CMK (cell line): ENCODE data around the gene SHISAL1.

Source experiments
- DNase-seq: peaks from one replicate; pipeline ENCODE4 v3.0.0-alpha.2; 2010; ENCODE audit warnings: low read depth

The SHISAL1 gene

DNA sequence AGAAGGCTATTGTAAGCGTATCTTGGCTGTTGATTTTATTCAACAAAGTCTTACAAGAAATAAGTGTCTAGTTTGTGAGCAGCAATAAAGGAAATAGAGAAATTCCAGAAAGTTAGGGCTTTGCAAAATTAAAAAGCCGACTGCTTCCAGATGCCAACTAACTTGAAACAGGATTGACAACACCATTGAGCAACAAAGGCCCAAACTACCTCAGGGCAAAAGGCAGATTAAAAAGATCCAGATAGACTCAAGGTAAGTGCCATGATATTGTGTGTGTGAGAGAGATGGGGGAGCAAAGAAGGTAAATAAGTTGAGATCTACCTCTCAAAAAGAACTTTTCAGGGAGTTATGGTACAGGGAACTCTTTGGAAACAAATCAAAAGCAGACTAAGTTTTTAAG, 82.9 kb downstream of the SHISAL1 start:
- no peak for DNase-seq

DNA sequence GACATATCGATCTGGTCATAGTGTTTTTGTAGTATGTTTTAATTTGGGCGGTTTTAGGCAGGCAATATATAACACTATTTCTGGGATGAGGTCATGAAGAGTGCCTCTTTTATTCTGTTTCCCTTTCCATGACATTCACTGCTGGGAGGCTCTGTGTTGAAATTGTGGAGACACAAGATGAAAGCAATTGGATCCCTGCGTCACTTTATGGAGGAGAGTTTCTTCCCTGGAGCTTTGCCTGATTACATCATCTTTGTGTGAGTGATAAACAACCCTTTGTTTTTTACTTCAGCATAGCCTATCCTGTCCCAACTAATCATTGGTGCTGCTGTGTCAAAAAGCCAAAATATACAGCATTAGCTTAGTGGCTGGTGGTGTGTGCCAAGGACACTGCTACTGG, 83.4 kb downstream of the SHISAL1 start:
- DNase-seq: no peak

DNA sequence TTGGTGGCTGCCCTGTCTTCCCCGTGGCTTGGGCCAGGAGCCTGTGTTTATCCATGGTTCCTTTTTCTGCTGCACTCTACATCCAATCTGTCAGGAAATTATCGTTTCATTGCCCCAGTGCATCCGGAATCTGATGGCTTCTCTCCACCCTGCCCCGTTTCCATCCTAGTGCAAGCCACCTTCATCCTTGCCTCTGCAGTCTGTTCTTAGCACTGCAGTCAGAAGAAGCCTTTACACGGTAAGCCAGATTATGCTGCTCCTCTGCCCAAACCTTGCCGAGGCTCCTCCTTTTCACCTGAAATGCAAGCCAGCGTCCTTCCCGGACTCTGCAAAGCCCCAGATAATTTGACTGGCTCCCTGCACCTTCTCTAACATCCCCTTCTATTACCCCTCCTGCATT, 86.9 kb downstream of the SHISAL1 start:
- no peak for DNase-seq

DNA sequence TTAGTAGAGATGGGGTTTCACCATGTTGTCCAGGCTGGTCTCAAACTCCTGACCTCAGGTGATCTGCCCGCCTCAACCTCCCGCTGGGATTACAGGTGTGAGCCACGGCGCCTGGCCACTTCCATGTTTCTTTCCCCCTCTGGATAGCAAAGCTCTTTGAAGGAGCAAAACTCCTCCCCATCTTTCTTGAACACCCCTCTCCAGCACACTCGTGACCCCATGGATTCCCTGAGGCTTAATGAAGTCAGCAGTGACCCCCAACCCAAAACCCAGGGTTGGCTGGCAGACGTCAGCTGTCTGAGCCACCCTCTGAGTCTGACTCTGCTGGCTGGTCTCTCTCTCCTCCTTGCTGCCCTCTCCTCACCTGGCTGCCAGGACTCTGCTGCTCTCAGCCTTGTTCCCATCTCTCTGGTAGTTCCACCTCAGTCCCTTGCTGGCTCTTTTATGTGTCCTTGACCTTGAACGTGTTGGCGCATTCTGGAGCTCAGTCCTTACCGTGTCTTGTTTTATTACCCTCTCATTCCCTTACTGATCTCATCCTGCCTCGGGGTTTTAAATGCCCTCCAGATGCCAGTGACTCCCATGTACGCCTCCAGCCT, 87.6 kb downstream of the SHISAL1 start:
- no peak for DNase-seq

DNA sequence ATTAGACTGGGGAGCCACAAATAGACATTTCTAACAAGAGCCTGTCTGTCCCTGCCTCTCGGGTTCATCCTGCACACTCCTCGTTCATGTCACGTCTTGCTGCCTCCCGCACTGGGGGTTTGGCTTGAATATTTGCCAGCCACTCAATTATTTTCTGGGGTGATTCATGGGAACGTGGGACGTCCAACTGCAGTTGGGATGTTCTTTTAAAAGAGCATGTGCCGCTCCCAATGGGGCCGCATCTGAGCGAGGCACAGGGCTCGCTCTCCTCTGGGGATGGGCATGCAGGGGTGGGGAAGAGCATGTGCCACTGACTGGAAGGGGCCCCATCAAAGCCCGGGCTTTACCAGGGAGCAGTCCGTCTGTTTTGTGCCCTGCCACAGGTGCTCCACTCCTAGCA, 88.6 kb downstream of the SHISAL1 start:
- DNase-seq: no peak

DNA sequence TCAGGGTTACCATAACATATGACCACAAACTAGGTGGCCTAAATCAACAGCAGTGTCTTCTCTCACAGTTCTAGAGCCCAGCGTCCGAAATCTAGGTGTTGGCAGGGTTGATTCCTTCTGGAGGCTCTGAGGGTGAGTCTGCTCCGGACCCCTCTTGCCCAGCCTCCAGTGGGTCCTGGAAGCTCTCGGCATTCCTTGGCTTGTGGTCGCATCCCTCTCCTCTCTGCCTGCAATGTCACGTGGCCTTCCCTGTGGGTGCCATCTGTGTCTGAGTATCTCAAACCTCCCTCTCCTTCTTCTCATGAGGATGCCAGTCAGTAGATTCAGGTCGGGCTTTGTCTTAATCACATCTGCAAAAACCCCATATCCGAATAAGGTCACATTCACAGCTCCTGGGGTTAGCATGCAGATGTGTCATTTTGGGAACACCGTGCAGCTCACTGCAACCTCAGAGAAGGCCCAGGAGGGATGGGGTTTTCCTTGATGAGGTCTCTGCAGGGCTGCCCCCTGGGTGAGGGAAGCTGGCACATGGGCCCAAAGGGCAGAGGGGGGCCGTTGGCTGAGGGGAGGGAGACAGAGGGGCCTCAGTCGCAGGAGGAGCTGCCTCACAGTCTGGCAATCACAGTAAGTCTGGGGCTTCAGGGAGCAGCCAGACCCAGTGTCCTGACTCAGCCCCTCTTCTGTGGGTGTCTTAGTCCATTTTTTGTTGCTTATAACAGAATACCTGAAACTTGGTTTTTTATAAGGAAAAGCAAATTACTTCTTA, 90.9 kb downstream of the SHISAL1 start:
- no peak for DNase-seq

DNA sequence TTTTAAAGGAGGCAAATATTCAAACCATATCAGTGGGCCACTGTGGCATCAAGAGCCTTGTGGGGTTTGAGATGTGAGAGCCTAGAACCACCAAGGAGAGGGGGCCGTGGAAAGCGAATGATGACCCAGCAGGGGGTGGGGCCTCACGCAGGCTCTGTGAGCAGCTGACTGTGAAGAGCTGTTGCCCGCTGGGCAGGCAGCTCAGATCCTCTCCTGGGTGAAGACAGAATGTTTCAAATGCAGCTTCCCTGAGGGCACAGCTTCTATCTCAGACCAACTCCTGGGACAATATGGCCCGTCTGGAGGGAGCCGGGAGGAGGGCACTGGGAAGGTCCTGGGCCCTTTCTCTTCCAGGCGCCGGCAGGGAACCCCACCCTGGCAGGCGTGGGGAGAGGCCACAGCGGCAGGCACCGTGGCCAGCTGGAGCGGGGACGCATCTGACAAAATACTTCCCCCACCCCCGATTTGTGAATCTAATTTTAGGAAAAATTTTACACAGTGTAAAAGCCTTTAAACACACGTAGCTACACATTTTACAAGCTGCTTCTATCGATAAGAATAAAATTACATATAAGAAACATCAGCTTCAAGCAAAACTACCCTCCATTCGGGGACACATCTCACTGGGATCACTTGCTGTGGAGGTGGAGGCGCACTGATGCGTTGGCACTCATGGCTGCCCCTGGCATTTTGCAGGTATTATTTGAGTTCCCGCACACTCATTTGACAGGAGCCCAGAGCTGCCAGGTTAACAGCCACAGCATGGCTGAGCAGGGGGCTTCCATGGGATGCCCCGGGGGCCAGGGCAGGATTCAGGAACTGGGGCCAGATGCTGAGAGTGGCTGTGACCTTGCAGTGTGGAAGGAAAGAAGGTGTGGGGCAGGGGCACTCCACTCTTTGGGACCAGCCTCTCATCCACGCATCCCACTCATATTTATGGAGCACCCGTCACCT, 91.7 kb downstream of the SHISAL1 start:
- DNase-seq: no peak

DNA sequence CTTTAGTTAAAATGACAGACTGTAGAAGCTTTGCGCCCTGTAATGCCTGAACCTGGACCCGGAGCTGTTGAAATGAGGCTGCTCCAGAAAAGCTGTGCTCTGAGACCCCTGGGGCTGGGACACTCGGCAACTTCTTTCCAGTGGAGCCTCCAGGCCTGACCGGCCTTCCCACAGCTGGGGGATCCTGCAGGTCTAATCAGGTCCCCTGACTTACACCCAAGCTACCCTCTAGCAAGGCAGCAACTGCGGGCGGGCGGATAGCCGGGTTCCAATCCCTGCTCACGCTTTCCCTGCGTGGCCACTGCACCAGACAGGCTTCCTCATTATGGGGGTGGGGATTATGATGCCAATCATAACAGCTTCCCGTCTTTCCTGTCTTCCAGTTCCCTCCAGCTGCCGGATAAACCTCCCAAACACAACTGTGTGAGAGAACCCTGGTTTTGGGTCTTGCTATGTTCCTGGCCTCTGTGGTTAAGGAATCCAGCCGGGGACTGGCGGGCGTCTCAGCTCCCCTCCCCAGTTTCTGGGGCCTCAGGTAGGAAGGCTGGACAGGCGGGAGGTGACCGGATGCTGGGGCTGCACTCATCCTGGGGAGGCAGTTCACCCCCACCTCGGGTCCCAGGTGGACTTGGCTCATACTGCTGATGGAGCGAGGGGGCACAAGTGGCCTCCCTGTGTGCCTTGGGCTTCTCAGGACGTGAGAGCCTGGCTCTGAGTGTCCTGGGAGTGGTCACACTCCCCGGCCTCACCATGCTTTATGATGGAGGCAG, 93.5 kb downstream of the SHISAL1 start:
- DNase-seq: no peak

DNA sequence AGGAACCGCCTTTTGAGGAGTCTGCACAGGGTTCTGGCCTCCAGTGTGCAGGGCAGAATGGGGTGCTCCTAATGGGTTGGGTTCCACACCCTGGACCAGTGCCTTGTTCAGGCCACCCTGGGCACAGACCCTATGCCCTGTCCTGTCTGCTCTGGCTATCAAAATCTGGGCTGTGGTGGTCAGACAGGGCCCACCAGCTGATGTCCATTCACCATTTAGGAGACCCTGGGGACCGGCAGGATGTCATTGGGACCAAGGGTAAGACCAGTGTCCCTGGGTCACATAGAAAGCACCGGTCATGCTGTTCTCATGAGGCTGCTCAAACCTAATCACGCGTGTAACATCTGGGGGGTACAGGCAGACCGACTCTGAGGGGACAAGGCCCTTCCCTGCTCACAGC, 94.7 kb downstream of the SHISAL1 start:
- no peak for DNase-seq

DNA sequence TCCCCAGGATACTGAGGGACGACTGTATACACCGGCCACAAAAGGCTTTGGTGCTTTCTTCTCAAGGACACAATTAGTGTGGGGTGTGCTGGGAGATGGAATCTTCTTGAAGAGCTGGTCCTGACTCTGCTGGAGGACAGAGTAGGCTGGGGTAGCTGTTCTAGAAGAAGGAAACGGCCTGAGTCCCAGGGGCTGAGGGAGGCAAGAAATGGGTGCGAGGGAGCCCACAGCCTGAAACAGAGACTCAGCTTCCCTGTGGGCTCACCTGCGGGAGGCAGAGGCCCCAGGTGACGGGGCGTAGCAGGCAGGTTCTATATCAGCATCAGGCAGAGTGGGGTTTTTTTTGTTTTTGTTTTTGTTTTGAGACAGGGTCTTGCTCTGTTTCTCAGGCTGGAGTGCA, 95.4 kb downstream of the SHISAL1 start:
- DNase-seq: no peak

DNA sequence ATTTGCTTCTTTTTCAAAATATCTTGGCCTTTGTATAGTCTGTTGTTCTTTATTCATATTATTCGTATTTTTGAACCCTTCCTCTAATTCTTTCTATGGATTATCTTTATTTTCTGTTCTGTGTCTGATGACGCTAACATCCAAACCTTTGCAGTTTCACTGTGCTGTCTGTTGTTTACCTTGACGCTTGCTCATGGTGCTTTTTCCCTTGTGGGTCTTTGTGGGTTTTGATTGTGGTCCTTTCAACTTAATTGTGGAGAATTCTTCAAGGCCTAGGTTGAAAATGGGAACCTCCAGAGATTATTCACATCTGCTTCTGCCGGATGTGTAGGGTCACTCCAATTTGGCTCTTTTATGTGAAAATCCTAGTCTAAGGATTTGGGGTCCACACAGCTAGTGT, 97.5 kb downstream of the SHISAL1 start:
- DNase-seq: no peak

DNA sequence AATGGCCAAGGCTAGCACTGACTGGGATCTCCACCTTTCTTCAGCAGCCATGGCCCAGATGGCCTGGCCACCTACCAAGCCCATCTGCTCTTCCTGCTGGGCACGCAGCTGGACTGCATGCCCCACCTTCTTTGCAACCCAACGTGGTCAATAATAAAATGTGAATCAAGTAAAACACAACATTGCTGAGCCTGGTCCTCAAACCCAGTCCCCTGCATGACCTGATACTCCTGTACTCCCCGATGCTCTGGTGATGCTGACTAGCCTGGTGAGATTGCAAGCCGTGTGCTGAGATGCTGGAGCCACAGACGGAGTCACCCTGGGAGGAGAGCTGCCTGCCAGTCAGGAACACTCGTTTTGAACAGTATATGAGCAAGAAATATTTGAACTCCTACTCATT, 98.0 kb downstream of the SHISAL1 start:
- DNase-seq: no peak

DNA sequence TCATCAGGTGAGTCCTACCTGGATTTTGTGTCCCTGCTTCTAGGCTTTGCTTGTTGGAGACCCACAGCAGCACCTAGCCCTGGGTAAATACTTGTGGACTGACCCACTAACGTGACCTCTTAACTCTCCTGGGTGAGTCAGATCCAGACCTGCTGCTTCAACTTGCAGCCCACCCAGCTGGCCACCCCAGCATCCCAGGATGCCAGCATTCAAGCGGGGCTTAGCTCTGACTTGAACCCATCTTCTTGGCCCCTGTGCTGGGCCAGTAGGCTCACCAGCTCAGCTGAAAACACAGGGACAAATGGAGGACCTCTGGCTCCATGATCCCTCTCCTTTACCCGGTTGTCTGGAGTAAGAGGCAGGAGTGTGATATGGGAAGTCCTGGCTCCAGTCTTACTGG, 98.6 kb downstream of the SHISAL1 start:
- no peak for DNase-seq

DNA sequence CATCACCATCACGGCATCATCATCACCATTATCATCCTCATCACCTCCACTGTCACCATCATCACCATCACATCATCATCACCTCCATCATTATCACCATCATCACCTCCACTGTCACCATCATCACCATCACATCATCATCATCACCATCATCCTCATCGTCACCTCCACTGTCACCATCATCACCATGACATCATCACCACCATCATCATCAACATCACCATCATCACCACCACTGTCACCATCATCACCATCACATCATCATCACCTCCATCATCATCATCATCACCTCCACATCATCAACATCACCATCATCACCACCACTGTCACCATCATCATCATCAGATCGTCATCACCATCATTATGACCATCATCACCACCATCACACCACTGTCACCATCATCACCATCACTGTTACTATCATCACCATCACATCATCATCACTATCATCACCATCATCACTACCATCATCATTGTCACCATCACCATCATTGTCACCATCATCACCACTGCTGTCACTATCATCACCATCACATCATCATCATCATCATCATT, 99.2 kb downstream of the SHISAL1 start:
- no peak for DNase-seq

DNA sequence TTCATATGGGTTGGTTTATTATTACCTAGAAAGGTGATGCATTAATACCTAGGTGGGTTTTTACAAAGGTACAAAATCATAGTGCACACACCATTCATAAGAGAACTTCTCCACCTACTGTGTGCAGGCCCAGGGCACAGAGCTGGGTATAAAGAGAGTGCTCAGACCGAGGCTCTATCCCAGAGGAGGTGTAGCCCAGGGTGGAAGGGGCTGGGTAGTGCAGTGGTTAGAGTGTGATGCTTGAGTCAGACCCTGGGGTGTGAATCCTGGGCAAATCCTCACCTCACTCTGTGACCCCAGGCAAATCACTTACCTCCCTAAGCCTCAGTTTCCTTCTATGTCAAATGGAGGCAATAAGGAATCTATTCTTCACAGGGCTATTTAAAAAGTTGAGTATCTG, 99.8 kb downstream of the SHISAL1 start:
- DNase-seq: no peak

DNA sequence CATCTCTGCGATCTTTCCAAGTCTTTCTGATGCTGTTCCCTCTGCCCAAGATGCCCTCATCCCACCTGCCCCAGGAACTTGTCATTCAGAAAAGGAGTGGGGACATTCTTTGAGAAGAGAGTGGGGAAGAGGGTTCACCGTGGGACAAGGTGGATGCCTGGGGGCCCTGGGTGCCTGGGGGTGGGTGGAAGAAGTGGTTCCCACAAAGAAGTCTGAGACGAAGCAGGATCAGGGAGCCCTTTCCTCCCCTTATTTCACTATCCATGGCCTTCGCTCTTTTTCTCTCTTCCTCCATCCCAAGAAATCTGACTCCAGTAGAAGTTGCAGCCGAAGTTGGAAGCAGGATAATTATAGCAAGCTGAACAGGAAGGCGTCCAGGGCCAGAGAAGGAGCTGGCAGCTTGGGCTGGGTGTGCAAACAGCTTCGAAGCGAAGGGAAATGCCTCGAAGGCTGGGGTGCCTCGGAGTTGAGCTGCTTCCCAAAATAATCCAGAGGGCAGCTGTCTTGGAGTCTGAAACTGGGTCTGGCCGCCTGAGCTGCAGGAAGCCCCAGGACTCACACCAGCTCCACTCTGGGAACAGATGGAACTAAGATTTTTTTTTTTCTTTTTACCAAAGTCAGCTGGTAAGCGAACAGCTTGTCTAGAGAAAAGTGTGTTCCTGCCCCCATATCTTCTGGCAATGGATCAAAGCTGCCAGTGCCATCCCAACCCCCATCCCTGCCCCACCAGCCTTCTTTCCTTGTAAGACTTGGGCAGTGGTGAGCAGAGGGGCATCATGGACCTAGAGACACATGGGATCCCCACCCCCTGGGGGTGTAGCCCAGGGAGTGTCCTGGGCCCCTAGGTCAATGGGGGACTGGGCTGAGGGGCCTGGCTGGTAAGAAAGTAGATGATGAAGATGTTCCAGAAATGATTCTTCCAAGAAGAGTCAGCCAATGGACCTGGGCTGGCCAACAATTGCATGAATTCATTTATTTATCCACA, 100.5 kb downstream of the SHISAL1 start:
- DNase-seq: no peak

DNA sequence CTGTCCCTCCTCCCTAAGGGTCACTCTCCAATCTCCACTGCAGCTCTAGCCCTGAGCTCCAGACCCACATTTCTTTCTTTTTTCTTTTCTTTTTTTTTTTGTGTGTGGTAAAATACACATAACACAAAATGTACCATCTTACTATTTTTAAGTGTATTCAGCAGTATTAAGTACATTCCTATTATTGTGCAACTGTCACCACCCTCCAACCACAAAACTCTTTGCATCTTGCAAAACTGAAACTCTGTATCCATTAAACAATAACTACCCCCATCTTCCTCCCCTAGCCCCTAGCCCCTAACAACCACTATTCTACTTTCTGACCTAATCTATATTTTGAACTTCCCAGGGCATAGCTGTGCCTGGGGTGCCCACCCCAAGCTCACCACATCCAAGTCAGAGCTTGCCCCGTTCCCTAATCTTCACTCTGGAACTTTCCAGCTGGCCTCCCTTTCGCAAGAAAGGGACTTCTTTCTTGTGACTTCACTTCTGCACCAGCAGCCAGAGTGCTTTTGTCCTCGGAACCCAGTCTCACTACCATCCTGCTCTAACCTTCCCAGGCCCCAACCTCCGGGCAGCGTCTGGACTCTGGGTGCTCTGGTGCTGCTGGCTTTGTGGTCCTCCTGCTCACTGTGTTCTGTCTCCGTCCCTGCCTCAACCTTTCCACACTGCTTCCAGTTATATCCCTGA, 101.3 kb downstream of the SHISAL1 start:
- no peak for DNase-seq

DNA sequence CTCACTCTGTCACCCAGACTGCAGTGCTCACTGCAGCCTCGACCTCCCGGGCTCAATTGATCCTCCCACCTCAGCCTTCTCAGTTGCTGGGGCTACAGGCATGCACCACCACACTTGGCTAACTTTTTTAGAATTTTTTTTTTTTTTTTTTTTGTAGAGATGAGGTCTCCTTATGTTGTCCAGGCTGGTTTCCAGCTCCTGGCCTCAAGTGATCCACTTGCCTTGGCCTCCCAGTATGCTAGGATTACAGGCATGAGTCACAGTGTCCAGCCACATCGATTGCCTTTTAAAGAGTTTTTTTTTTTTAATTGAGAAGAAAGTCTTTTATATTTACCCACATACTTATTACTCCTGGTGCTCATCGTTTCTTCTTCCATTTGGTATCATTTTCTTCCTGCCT, 102.0 kb downstream of the SHISAL1 start:
- no peak for DNase-seq

DNA sequence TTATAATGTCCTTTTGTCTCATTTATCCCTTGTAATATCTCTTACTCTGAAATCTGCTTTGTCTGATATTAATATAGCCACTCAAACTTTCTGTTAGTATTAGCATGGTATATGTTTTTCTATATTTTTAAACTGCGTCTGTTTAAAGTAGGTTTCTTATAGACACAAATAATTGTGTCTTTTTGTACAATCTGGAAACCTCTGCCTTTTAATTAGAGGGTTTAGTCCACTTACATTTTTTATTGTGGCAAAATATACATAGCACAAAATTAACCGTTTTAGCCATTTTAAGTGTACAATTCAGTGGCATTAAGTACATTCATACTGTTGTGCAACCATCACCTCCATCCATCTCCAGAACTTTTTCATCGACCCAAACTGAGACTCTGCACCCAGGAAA, 103.4 kb downstream of the SHISAL1 start:
- DNase-seq: no peak

DNA sequence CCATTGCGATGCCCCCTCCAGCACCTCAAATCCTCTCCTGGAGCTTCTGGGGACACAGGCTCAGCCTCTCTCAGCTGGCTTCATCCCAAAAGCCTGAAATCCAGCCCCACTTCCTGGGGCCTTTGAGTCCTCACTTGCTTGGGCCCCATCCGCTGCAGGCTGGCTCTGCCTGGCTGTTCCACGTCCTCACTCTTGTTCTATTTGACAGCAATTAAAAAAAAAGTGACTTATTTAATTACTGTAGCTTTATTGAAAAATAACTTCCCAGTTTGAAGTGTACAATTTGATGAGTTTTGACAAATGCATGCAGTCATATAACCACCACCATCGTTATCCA, 104.8 kb downstream of the SHISAL1 start:
- DNase-seq: no peak
